Activated T-helper 1 cell treated with Interleukin-2 at 50 U/mL for 16 hours (primary cell): ENCODE results near the gene AVPR2.

ENCODE experiments used
- DNase-seq: peaks from one replicate; pipeline ENCODE4 v3.0.0-alpha.2; 2020; ENCODE audit warnings: low read depth

AVPR2 gene

GRCh38 chrX:153871451-153871850 is 33.0 kb upstream of the AVPR2 start:
- DNase-seq: no peak

GRCh38 chrX:153871946-153872878 is 32.3 kb upstream of the AVPR2 start:
- DNase-seq: no peak

- no peak for DNase-seq
Observed at GRCh38 chrX:153873282-153874084, 31.0 kb upstream of the AVPR2 start.

GRCh38 chrX:153874085-153874365 is 30.4 kb upstream of the AVPR2 start:
- no peak for DNase-seq

GRCh38 chrX:153874366-153875125 is 29.9 kb upstream of the AVPR2 start:
- no peak for DNase-seq

- DNase-seq: peak; percentile 54
Observed at GRCh38 chrX:153875391-153876111, 28.9 kb upstream of the AVPR2 start.

- DNase-seq: no peak
Observed at GRCh38 chrX:153876112-153876491, 28.4 kb upstream of the AVPR2 start.

GRCh38 chrX:153877571-153878261 is 26.8 kb upstream of the AVPR2 start:
- no peak for DNase-seq

GRCh38 chrX:153878345-153878744 is 26.1 kb upstream of the AVPR2 start:
- DNase-seq: no peak

GRCh38 chrX:153878969-153879653 is 25.4 kb upstream of the AVPR2 start:
- DNase-seq: no peak

- DNase-seq: no peak
Observed at GRCh38 chrX:153879741-153880439, 24.6 kb upstream of the AVPR2 start.

- DNase-seq: no peak
Observed at GRCh38 chrX:153880440-153880815, 24.0 kb upstream of the AVPR2 start.

GRCh38 chrX:153881281-153881680 is 23.2 kb upstream of the AVPR2 start:
- no peak for DNase-seq

GRCh38 chrX:153882086-153882498 is 22.4 kb upstream of the AVPR2 start:
- DNase-seq: no peak

- DNase-seq: no peak
Observed at GRCh38 chrX:153882557-153882956, 21.9 kb upstream of the AVPR2 start.

GRCh38 chrX:153883163-153883843 is 21.2 kb upstream of the AVPR2 start:
- no peak for DNase-seq

- no peak for DNase-seq
Observed at GRCh38 chrX:153884136-153884535, 20.3 kb upstream of the AVPR2 start.

- no peak for DNase-seq
Observed at GRCh38 chrX:153884590-153884989, 19.9 kb upstream of the AVPR2 start.

- DNase-seq: no peak
Observed at GRCh38 chrX:153885208-153885787, 19.2 kb upstream of the AVPR2 start.
